Occipital lobe (tissue), 2 donors: Measurements from ENCODE around the gene AMZ1. TPM values are rescaled to one million over a fixed set of nuclear protein-coding genes. Genes with fewer than 3 reads are reported as not detected.
A peak's percentile ranks its signal among the peaks of the same experiment; 100 is the strongest.
"Not testable (repeated sequence)": the region's sequence is repeated elsewhere in the genome, so short reads cannot be mapped to it uniquely, and the experiment has no call there.

Source experiments
- DNase-seq: peaks from one replicate; lab custom pipeline; 2025; lab: John Stamatoyannopoulos, UW
- total RNA-seq: library from RNA; depleted of rRNA; stranded (reverse); fragments of >200 nt; gene quantifications from one replicate; pipeline ENCODE4 v1.2.3, GENCODE V29; 2014

AMZ1 gene
- total RNA-seq, 1 donor from 2014 or later: 2.2 TPM

DNA sequence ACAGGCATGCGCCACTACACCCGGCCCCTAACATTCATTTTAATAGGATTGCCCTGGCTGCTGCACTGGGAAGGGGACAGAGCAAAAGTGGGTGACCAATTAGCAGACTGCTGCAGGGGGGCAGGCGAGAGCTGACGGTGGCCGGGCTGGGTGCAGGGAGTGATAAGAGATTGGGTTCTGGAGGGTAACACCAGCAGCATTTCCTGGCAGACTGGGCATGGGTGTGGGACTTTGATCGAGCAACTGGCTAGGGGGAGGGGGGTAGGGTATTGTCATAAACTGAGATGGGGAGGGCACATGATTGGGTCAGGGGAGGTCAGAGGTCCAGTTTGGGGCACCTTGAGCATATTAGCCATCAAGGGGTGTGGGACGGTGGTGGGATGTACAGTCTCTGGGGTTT is 20.2 kb upstream of the AMZ1 start:
- no peak for DNase-seq

GRCh38 chr7:2668401-2668800 is 19.6 kb upstream of the AMZ1 start:
- DNase-seq: no peak

- DNase-seq: no peak
These were observed 17.8 kb upstream of the AMZ1 start for GRCh38 chr7:2670171-2670570.

GRCh38 chr7:2670720-2671391 is 17.1 kb upstream of the AMZ1 start:
- peak; percentile 19 for DNase-seq

- DNase-seq: not testable (repeated sequence)
These were observed 14.8 kb upstream of the AMZ1 start for GRCh38 chr7:2673214-2673613.

DNA sequence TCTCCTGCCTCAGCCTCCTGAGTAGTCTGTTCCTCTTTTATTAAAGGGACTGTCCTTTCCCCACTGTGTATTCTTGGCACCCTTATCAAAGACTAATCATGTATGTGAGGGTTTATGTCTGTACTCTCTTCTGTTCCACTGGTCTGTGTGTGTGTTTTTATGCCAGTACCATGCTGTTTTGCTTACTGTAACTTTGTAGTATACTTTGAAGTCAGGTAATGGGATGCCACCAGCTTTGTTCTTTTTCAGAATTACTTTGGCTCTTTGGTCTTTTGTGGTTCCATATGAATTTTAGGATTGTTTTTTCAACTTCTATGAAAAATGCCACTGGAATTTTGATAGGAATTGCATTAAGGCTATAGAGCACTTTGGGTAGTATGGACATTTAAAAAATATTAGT is 14.1 kb upstream of the AMZ1 start:
- DNase-seq: no peak

- DNase-seq: no peak
These were observed 12.7 kb upstream of the AMZ1 start for GRCh38 chr7:2675256-2675764.

GRCh38 chr7:2676576-2676975 is 11.4 kb upstream of the AMZ1 start:
- DNase-seq: not testable (repeated sequence)

DNA sequence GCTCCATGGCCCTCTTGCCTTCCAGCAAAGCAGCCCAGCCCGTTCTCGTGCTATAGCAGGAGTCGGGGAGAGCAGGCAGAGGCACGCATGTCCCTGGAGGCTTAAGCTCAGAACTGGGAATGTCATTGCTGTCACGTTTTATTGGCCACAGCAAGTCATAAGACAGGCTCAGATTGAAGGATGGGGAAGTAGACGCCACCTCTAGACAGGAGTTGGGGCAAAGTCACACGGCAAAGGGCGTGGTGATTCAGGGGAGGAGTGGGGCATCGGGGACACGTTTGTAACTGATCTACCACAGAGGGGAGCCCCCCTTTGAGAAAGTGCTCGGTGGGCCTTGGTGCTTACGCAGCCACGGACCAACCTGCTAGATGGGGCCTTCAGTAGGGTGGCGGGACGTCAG is 9.5 kb upstream of the AMZ1 start:
- DNase-seq: not testable (repeated sequence)

DNA sequence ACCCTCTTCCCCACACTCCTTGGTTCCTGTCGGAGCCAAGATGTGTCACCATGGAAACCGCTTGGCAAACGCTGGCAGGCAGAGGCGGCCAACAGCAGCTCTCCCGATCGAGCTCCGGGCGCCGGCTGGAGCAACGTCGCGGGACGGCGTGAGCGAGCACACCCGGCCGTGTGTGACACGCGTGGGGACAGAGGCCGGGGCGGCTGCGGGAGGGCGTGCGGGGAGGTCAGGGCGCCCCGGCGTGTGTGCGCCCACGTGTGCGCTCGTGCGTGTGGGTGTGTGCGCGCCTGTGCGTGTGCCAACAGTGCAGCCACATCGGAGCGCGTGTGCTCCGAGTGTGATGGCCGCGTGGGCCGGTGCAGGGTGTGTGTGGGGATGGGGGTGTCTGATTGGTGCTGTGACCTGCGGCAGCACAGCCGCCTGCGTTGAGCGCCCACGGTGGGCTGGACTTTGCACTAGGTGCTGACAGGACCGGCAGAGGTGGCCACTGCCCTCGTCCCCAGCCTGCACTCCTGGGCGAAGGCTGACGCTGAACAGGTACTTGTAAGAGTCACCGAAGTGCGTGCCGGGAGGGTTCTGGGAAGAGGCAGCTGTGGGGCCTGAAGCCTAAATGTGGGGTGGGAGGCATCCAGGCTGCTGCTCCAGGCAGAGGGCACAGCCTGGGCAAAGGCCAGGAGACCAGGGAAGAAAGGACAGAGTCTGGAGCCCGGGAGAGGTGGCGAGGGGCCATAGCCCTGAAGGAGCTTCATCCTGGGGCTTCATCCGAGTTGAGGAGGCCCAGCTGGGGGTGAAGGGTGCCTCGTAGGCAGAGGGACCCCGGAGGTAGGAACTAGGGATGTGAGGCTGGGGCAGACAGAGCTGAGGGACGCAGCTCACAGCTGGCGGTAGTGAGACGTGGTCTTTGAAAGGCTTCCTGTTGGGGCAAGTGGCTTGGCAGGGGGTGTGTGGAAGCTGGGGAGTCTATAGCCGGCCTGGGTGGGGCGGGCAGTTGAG is 8.6 kb upstream of the AMZ1 start:
- not testable (repeated sequence) for DNase-seq

DNA sequence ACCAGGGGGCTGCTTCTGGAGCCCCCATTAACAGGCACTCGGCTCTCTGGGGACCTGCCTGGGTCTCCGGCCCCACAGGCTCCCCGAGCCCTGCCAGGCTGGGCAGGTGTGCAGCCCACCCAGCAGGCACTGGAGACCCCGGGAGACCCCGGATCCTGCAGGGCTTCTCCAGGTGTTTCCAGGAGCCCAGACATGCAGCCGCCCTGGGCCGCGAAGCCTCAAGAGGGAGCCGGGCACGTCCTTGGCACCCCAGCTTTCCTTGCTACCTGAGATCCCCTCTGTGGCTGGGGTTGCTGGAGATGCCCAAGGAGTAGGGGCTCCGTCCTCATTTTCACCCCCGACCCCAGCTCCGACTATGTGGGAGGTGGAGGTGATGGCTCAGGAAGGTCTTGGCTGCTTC is 7.7 kb upstream of the AMZ1 start:
- no peak for DNase-seq

GRCh38 chr7:2680792-2681490 is 7.1 kb upstream of the AMZ1 start:
- DNase-seq: peak; percentile 56

DNA sequence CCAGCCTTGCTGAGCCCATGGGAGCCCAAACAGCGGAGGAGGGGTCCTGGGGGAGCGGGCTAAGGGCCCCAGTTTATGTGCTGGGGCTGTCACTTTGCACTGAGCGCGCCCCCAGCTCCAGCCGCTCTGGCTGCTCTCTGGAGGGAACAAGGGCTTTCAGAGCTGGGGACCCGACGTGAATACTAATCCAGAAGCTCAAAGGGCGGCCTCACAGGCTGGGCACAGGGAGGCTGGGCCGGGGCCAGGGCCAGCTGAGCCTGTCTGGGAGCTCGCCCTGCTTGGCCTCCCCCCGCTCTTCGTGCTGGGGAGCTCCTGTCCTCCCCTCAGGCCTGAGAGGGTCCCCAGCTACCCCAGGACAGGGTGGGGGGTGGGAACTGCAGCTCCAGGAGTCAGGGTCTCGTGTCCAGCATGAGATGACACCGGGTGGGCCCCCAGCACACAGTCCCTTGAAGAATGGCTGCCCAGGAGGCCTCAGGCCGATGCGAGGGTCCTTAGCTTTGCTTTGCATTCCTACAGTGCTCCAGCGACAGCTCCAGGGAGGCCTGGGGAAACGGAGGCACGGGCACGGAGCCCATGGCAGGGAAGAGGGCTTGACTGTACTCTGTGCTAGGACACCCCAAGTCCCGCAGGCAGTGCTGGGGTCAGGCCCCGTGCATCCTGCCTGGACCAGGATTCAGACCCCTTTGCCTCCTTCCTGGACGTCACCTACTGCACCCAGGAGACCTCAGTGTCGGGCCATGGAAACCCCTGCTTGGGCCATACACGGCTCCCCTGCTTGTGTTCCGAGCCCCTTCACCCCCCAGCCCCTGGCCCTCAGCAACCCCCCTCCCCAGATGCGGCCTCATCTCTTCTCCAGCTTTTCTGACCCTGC is 5.8 kb upstream of the AMZ1 start:
- peak; percentile 83 for DNase-seq

GRCh38 chr7:2684501-2684900 is 3.5 kb upstream of the AMZ1 start:
- no peak for DNase-seq

GRCh38 chr7:2686101-2686500 is 1.9 kb upstream of the AMZ1 start:
- no peak for DNase-seq

GRCh38 chr7:2687338-2687869 is 598 bp upstream of the AMZ1 start:
- DNase-seq: no peak

DNA sequence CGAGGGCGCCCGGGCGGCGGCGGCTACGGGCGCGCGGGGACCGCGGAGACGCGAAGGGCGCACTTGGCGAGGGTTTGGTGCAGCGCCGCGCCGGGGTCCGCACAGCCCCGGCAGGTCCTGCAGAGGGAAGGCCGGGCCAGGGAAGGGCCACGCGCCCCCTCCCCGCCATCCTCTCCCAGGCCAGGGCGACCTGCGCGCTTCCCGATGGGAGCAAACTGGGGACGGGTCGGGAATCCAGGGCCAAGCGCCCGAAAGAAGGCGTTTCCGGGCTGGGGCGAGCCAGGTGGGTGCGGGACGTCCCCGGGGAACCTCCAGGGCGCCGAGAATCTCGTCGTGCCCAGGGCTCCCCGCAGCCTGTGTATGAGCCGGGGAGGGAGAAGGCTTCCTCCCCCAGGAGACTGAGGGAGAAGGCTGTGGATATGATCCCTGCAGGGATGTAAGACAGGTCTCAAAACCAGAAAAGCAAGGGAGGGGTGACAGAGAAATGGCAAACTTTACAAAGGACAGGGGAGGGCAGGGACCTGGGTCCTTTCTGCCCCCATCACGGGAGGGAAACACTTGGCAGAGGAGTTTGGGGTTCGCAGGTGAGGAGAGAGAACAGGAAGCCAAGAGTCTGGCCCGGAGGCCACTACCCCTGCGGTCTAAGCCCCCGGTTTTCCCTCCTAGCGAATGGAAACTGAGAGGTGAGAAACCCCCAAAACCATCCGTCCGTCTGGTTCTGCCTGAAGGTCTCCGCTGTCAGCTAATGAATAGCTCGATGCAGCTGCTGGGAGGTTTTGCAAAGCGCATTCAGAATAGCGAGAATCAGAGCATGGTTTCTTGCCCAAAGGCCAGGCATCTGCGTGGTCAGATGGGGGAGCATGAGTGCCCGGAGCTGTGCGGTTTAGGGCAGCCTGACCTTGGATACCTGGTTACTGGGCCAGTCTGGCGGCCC is 674 bp downstream of the AMZ1 start:
- DNase-seq: peak; percentile 28

DNA sequence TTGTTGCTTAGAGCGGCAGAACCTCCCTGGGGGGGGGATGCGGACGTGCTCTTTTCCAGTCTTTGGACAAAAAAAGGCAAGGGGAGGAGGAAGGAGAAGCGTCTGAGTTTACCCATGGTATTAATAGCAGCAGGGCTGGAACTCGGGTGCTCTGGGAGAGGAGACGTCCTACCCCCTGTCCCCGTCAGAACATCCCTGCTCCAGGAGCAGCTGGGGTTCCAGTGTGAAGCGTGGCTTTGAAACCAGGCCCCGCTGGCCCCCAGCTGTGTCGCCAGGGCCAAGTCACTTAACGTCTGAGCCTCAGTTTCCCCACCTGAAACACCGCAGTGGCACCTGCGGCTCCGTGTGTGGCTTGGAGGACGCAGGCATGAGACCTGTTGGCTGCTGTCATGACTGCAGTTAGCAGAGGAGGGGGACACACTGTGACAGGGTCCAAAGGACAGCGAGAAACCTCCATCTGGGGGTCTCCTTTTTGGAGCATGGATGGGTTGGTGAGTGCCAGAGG is 1.4 kb downstream of the AMZ1 start:
- DNase-seq: no peak
